Muscle of leg (tissue), 11 donors: Measurements from ENCODE around the gene COPS7A. TPM values are rescaled to one million over a fixed set of nuclear protein-coding genes. Genes with fewer than 3 reads are reported as not detected.
"Not testable (repeated sequence)": the region's sequence is repeated elsewhere in the genome, so short reads cannot be mapped to it uniquely, and the experiment has no call there.

Experiments used
- DNase-seq: peaks from one replicate; pipeline ENCODE4 v3.0.0; 2013
- H3K27ac ChIP-seq: one replicate; pipeline ENCODE4 v1.5.1; 2013; ENCODE audit warnings: mild to moderate bottlenecking, low read length, control low read depth
- H3K27me3 ChIP-seq: one replicate; pipeline ENCODE4 v1.6.1; 2013; ENCODE audit warnings: low read length; ENCODE audit not compliant: control insufficient read depth, insufficient read depth
- H3K36me3 ChIP-seq: one replicate; pipeline ENCODE4 v1.6.1; 2013; ENCODE audit warnings: low read length; ENCODE audit not compliant: control insufficient read depth, insufficient read depth
- H3K4me1 ChIP-seq: one replicate; pipeline ENCODE4 v1.6.1; 2013; ENCODE audit warnings: low read length; ENCODE audit not compliant: control insufficient read depth, insufficient read depth
- H3K4me3 ChIP-seq: one replicate; pipeline ENCODE4 v1.5.1; 2013; ENCODE audit warnings: low read length, control low read depth
- H3K9me3 ChIP-seq: replicated peaks from 2 replicates; pipeline ENCODE4 v1.6.1; 2013; ENCODE audit warnings: low read depth, low read length; ENCODE audit not compliant: control insufficient read depth
- WGBS: methylation state at CpG from one replicate; pipeline ENCODE4 v1.1.5; 2013; ENCODE audit warnings: missing lambda C conversion rate; ENCODE audit not compliant: insufficient coverage; 5-methylcytosine and 5-hydroxymethylcytosine counted together
- polyA plus RNA-seq, 8 donors: library from polyadenylated mRNA; unstranded; fragments of 120-200 nt; gene quantifications; one replicate each; pipeline versions ENCODE4 v1.2.1 to v1.2.3, GENCODE V29; 2013; ENCODE audit warnings: inconsistent platforms in 1 of 8, low replicate concordance in 1 of 8; ENCODE audit not compliant: insufficient read length in 8 of 8, insufficient read depth in 1 of 8
- total RNA-seq: library from RNA; stranded (reverse); fragments of 120-200 nt; gene quantifications from one replicate; pipeline ENCODE4 v1.2.4, GENCODE V29; 2013

The COPS7A gene
- total and polyA plus RNA-seq, 9 donors = 53.6 to 68.7 (median 64.3) TPM

- no peak for DNase-seq
- Histone ChIP-seq H3K4me3 (peak overlapping the region; percentile 50), H3K36me3 (no peaks in the 10 kb centered on the region), H3K9me3 (no peaks in the 10 kb centered on the region), H3K27ac (no peak overlapping the region), H3K27me3 (peaks cover 52% of the 10 kb centered on the region), H3K4me1 (peaks cover 10% of the 10 kb centered on the region)
- WGBS = 1% methylated on average over 39 of the region's 65 CpGs
Observed at GRCh38 chr12:6699989-6700645, 23.7 kb upstream of the COPS7A start.

DNA sequence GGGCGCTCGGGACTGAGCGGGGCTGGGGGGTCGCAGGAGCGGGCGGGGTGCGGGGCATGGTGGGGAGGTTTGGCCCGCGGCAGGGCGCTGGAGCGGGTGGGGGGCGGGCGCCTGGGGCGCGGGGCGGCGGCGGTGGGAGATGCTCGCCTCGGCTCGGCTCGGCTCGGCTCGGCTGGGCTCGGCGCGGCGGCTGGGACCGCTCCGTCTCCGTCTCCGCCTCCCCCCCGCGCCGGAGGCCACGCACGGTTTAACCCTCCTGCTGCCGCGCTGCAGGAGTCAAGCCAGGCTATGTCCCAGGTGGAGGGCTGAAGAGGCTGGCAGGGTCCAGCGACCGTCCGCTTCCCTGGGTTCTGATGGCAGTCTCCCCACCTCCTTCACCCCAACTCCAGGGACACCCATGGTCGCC lies 23.2 kb upstream of the COPS7A start, which contains the start of gene PIANP:
Gene PIANP, minus strand, starts transcription at position 170 of the 406 bp plus-strand sequence. CDS start 2,754 bp downstream, outside the sequence.
- peak within 1 kb of the TSS; percentile 50 for H3K4me3 ChIP-seq
- peaks cover 10% of the 10 kb centered on the region for H3K4me1 ChIP-seq
- H3K27me3 ChIP-seq = peaks cover 52% of the 10 kb centered on the region
- no peaks in the 10 kb centered on the region for H3K36me3 ChIP-seq
- no peak within 1 kb of the TSS for H3K27ac ChIP-seq
- DNase-seq = peak; percentile 73
- no peaks in the 10 kb centered on the region for H3K9me3 ChIP-seq
- WGBS = under 1% methylated on average over 22 of the region's 43 CpGs

DNA sequence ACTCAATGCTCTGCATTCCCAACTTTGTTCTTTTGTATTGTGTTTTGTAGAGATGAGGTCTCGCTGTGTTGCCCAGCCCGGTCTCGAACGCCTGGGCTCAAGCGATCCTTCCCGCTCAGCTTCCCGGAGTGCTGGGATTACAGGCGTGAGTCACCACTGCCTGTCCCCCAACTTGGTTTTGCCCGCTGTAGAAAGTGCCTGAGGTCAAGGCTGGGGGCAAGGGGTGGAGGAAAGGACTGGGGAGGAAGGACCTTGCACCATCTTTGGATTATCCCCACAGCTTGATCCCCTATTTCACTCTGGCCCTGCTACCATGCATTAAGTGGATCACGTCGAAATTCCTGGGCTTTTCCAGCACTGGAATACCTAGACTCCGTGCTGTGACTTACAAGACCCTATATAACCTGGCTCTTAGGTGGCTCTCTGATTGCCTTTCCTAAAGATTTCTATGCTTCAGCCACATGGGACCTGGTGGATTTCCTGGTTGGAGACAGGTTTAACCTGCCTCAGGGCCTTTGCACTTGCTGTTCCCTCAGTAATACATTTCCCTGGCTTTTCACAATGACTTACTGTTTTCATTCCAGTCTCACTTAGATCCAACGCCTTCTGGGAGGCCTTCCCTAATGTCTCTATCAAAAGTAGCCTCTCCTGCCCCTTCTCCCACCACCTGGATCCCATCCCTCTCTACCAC lies 22.6 kb upstream of the COPS7A start:
- H3K36me3 ChIP-seq = no peaks in the 10 kb centered on the region

GRCh38 chr12:6703631-6704030 lies 20.2 kb upstream of the COPS7A start:
- Histone ChIP-seq H3K27ac (no peak overlapping the region), H3K9me3 (no peaks in the 10 kb centered on the region), H3K36me3 (no peaks in the 10 kb centered on the region), H3K4me3 (no peak overlapping the region), H3K4me1 (peaks cover 7% of the 10 kb centered on the region), H3K27me3 (peaks cover 45% of the 10 kb centered on the region)
- 18% methylated on average over 6 of the region's 10 CpGs for WGBS
- no peak for DNase-seq

More for the DNA sequence above, 22.6 kb upstream of the COPS7A start:
- 24% methylated on average over 13 of the region's 13 CpGs for WGBS
- Histone ChIP-seq H3K27me3 (peaks cover 52% of the 10 kb centered on the region), H3K4me3 (peak overlapping the region; percentile 35), H3K9me3 (no peaks in the 10 kb centered on the region), H3K27ac (no peak overlapping the region), H3K4me1 (peaks cover 10% of the 10 kb centered on the region)
- DNase-seq = no peak

DNA sequence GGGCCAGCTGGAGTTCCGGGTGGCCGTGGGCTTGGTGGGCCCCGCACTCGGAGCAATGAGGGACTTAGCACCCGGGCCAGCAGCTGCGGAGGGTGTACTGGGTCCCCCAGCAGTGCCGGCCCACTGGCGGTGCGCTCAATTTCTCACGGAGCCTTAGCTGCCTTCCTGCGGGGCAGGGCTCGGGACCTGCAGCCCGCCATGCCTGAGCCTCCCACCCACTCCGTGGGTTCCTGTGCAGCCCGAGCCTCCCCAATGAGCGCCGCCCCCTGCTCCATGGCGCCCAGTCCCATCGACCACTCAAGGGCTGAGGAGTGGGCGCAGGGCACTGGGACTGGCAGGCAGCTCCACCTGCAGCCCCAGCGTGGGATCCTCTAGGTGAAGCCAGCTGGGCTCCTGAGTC lies 15.5 kb upstream of the COPS7A start:
- not testable (repeated sequence) for DNase-seq, H3K27ac ChIP-seq, H3K36me3 ChIP-seq, H3K9me3 ChIP-seq, H3K4me3 ChIP-seq, H3K4me1 ChIP-seq
- peaks cover 16% of the 10 kb centered on the region for H3K27me3 ChIP-seq
- WGBS = 93% methylated on average over 21 of the region's 21 CpGs

- no peaks in the 10 kb centered on the region for H3K4me1 ChIP-seq
- H3K4me3 ChIP-seq = no peak overlapping the region
Observed at GRCh38 chr12:6708960-6709394, 14.9 kb upstream of the COPS7A start.

GRCh38 chr12:6716031-6716873 lies 7.6 kb upstream of the COPS7A start:
- not testable (repeated sequence) for H3K36me3 ChIP-seq, DNase-seq, H3K27me3 ChIP-seq, H3K9me3 ChIP-seq, H3K27ac ChIP-seq, H3K4me1 ChIP-seq, H3K4me3 ChIP-seq
- WGBS = 90% methylated on average over 10 of the region's 41 CpGs

More at GRCh38 chr12:6708960-6709394, 14.9 kb upstream of the COPS7A start:
- peaks cover 9% of the 10 kb centered on the region for H3K27me3 ChIP-seq
- no peaks in the 10 kb centered on the region for H3K36me3 ChIP-seq
- no peak overlapping the region for H3K27ac ChIP-seq
- no peaks in the 10 kb centered on the region for H3K9me3 ChIP-seq
- no peak for DNase-seq
- 60% methylated on average over 16 of the region's 16 CpGs for WGBS

DNA sequence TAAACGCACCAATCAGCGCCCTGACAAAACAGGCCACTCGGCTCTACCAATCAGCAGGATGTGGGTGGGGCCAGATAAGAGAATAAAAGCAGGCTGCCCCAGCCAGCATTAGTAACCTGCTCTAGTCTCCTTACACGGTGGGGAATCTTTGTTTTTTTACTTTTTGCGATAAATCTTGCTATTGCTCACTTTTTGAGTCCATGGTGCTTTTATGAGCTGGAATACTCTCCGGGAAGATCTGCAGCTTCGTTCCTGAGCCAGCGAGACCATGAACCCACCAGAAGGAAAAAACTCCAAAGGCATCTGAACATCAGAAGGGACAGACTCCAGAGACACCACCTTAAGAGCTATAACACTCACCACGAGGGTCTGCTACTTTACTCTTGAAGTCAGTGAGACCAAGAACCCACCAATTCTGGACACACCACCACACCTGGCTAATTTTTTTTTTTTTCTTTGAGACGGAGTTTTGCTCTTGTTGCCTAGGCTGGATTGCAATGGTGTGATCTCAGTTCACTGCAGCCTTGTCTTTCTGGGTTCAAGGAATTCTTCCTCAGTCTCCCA lies 6.9 kb upstream of the COPS7A start:
- peaks cover 2% of the 10 kb centered on the region for H3K27me3 ChIP-seq
- H3K27ac ChIP-seq = no peak overlapping the region
- H3K4me3 ChIP-seq = no peak overlapping the region
- no peak for DNase-seq
- H3K9me3 ChIP-seq = no peaks in the 10 kb centered on the region
- 78% methylated on average over 3 of the region's 10 CpGs for WGBS
- H3K4me1 ChIP-seq = no peaks in the 10 kb centered on the region
- no peaks in the 10 kb centered on the region for H3K36me3 ChIP-seq

DNA sequence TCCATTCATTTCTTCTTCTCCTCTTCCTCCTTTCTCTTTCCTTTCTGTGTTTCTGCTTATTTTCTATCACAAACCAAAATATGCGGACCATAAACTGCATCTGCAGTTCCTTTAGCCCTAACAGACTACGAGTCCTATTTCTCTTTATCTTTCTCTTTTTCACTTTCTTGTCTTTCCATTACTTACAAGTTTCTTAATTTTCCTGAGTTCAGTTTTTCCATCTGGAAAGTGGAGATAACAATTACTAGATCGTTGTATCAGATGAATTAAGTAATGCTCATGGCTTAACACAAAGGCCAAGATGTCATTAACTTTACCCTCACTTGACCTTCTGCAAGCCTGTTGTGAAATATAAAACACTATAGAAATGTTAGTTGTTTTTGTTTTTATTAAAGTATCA lies 983 bp upstream of the COPS7A start:
- Histone ChIP-seq H3K9me3 (no peaks in the 10 kb centered on the region), H3K27me3 (peaks cover 2% of the 10 kb centered on the region), H3K4me3 (no peak overlapping the region), H3K36me3 (peaks cover 8% of the 10 kb centered on the region), H3K4me1 (peaks cover 10% of the 10 kb centered on the region), H3K27ac (no peak overlapping the region)
- DNase-seq = no peak
- WGBS = 100% methylated on average over 1 of the region's 3 CpGs
